ENCODE measurements around the gene IL12RB1.

IL12RB1 gene

DNA sequence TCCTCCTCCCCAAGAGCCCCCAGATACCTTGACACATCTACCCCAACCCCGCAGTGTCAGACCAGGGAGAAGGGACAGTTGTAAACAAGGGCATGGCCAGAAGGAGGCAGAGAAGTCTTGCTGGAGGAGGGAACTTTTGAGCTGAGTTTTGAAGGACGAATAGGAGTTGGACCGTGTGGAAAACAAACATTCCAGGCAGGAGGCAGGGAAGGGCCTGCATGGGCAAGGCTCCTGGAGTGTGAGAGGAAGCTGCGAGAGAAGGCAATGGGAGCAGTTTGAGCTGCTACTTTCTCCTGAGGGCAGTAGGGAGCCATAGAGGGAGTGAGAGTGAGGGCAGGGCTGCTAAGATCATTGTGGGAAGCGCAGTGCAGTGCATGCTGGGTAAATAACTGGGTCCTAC is 23.3 kb downstream of the IL12RB1 start:
- in situ Hi-C loops (cut with HindIII; ENCODE audit: low sequenced_read_pairs) = no loop called here
- no peak overlapping the region for H3K4me3 ChIP-seq (ENCODE audit: low read depth, low read length)
- TF ChIP-seq, protein P1, sequence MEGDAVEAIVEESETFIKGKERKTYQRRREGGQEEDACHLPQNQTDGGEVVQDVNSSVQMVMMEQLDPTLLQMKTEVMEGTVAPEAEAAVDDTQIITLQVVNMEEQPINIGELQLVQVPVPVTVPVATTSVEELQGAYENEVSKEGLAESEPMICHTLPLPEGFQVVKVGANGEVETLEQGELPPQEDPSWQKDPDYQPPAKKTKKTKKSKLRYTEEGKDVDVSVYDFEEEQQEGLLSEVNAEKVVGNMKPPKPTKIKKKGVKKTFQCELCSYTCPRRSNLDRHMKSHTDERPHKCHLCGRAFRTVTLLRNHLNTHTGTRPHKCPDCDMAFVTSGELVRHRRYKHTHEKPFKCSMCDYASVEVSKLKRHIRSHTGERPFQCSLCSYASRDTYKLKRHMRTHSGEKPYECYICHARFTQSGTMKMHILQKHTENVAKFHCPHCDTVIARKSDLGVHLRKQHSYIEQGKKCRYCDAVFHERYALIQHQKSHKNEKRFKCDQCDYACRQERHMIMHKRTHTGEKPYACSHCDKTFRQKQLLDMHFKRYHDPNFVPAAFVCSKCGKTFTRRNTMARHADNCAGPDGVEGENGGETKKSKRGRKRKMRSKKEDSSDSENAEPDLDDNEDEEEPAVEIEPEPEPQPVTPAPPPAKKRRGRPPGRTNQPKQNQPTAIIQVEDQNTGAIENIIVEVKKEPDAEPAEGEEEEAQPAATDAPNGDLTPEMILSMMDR (IDR thresholded peaks at IDR 0.05; ENCODE audit: low read depth, low read length) = no peak
- no peak for DNase-seq (ENCODE audit: low read depth, low spot score)

DNA sequence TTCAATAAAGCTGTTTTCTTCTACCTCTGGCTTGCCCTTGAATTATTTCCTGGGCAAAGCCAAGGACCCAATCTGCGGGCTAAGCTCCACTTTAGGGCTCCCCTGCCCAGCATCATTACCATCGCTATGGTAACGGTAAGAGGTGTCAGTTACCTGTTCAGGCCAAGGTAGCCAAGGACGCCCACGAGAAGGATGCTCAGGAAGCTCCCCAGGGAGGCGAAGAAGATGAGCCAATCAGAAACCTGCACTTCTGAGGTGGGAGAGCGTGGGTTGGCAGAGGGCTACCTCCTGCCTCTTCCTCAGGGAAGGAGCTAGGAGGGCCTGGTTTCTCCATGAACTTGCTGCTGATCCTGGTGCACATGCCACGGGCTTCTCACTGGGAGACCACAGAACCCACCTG is 24.7 kb downstream of the IL12RB1 start:
- in situ Hi-C loops (cut with HindIII; ENCODE audit: low sequenced_read_pairs) = no loop called here
- no peak for DNase-seq (ENCODE audit: low read depth, low spot score)
- H3K4me3 ChIP-seq (ENCODE audit: low read depth, low read length) = no peak overlapping the region
- TF ChIP-seq, protein P1 (IDR thresholded peaks at IDR 0.05; ENCODE audit: low read depth, low read length) = no peak

DNA sequence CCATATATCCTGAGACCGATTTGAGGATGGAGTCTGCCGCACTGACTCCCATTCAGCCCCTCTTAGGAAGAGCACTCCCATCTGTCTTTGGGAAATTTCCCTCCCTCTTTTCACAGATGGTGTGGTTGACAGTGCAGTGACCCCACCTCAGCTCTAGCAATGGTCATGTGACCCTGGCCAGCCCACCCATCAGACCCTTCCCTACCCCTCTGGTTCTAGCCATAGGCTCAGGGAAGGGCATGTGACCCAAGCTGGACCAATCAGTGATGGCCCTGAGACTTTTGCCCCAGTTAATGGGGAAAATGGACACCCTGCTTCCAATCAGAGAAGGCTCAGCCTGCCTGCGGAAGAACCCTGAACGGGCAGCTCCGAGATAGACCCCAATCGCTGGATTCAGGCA is 26.3 kb downstream of the IL12RB1 start:
- no peak overlapping the region for H3K4me3 ChIP-seq (ENCODE audit: low read depth, low read length)
- no peak for DNase-seq (ENCODE audit: low read depth, low spot score)
- TF ChIP-seq, protein P1 (IDR thresholded peaks at IDR 0.05; ENCODE audit: low read depth, low read length) = no peak
- in situ Hi-C loops (cut with HindIII; ENCODE audit: low sequenced_read_pairs) = no loop called here

DNA sequence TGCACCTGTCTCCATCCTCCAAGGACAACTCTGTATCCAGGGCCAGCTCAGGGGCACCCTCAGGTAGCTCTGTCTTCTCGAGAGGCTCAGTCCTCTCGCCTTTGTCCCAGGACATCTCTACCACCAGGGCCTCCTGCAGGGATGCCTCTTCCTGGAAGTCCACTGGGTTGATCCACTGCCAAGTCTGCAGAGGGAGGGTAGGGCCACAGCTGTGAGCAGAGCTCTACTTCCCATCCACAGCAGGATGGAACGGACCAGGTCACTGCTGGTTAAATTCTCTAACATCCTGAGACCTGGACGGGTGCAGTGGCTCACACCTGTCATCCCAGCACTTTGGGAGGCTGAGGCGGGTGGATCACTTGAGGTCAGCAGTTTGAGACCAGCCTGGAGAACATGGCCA is 26.8 kb downstream of the IL12RB1 start:
- H3K4me3 ChIP-seq (ENCODE audit: low read depth, low read length) = no peak overlapping the region
- TF ChIP-seq, protein P1 (IDR thresholded peaks at IDR 0.05; ENCODE audit: low read depth, low read length) = no peak
- no peak for DNase-seq (ENCODE audit: low read depth, low spot score)
- in situ Hi-C loops (cut with HindIII; ENCODE audit: low sequenced_read_pairs) = no loop called here

DNA sequence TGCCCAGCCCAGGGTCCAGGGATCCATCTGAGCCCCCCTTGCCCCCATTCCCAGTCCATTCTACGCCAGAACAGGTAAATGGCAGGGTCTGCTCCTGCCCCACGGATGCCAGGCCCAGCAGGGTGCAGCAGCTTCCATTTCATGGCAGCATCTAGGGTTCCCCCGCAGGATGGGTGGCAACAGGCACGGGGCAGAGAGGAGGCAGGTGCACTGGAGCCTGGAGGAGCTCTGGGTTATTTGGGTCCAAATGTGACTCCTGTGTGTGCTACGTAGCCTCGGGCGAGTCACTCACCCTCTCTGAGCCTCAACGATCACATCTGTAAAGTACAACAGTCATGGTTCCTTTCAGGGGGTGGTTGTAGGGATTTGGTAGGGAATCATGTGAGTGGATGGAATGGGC is 27.4 kb downstream of the IL12RB1 start:
- no peak for DNase-seq (ENCODE audit: low read depth, low spot score)
- TF ChIP-seq, protein P1 (IDR thresholded peaks at IDR 0.05; ENCODE audit: low read depth, low read length) = no peak
- no peak overlapping the region for H3K4me3 ChIP-seq (ENCODE audit: low read depth, low read length)
- in situ Hi-C loops (cut with HindIII; ENCODE audit: low sequenced_read_pairs) = no loop called here

DNA sequence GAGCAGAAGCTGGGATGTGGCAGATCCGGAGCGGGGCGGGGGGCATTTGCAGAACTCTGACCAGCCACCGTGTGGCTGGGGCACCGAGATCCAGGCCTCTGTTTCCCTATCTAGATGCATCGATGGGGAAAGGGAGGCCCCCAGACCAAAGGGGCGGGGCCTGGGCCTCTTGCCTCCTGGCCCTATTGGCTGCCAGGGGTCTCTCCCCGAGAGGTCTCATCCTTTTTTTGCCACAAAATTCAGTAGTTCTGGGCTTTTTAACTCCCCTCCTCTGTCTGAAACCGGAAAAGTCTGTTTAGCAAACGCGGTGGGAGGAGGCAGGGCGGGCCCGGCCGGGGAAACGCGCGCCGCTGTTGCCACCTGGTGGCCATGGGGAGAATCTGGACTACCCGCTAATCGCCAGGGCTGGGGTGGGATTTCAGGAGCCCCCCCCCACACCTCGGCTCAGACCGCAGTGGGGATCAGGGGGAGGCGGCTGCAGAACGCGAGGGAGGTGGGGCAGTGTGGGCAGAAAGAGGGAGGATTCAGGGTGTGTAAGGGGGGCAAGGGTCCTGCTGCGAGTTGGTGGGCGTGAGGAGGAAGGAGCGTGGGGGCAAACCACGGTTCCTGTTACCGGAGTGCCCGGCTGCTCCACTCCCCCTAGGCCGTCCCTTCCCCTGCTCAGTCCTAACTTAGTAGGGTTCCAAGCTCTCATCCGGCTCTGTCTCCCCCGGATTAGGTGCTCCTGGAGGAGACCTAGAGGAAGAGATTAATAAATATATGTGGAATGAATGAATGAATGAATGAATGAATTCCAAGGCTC is 28.3 kb downstream of the IL12RB1 start:
- in situ Hi-C loops (cut with HindIII; ENCODE audit: low sequenced_read_pairs) = no loop called here
- peak; percentile 75 for DNase-seq (ENCODE audit: low read depth, low spot score)
- TF ChIP-seq, protein P1 (IDR thresholded peaks at IDR 0.05; ENCODE audit: low read depth, low read length) = peak; percentile 86
- no peak overlapping the region for H3K4me3 ChIP-seq (ENCODE audit: low read depth, low read length)

Data from astrocyte of the spinal cord (primary cell).